ENCODE measurements around the gene UCHL5. TPM values are rescaled to one million over a fixed set of nuclear protein-coding genes. Genes with fewer than 3 reads are reported as not detected.

The UCHL5 gene
- total and polyA plus RNA-seq, 2 of the 13 experiments (the other 11 are each of a cell fraction or from before 2014, with no cell fraction given): 18.2 to 44.1 TPM

DNA sequence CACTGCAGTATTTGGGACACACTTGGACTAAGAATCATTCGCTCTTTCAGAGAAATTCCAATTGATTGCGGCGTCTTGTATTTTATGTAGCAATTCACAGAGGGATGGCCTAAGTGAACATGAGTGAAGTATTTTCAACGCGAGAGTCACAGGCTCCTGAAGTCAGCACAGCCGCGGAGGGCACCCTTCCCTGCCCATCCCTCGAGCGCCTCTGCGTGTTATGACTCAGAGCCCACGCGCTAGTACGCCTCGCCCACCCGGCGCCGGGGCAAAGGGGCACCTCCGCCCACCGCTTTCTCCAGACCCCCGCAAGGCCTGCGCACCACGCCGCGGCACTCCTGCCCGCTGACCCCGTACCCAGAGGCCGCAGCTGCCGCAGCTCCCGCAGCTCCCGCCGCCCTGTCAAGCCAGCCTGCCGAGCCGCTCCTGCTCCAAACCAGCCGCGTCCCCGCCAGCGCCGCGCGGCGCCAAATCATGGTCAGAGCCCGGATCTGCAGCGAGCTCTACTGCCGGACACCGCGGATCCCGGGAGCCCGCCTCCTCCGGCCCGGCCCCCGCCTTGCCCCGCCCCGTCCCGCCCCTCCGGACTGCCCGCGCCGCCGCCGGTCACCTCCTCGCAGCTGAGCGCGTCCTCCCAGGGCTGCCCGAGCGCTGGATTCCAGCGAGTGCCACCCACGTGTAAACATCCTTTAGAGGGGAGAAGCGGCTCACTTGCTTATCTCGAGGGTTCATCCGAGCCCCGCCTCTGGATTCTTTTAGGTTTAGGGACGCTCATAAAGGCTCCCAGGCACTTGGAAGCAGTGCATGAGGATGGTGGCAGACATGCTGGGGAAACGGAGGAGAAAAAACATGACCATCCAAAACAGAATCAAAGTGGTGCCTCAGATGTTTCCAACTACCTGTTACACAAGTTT, 46.0 kb upstream of the UCHL5 start, which contains the start of gene GLRX2 (continued):
- peak; percentile 62 for TF ChIP-seq BCL3 (CRISPR knock-in tag; IDR thresholded peaks at IDR 0.05)
- peak; percentile 62 for TF ChIP-seq ZNF709 (CRISPR knock-in tag; IDR thresholded peaks at IDR 0.05)
- TF ChIP-seq, protein P1, sequence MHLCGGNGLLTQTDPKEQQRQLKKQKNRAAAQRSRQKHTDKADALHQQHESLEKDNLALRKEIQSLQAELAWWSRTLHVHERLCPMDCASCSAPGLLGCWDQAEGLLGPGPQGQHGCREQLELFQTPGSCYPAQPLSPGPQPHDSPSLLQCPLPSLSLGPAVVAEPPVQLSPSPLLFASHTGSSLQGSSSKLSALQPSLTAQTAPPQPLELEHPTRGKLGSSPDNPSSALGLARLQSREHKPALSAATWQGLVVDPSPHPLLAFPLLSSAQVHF (CRISPR knock-in tag; IDR thresholded peaks at IDR 0.05): no peak
- no peak for TF ChIP-seq ZNF234 (CRISPR knock-in tag; conservative IDR thresholded peaks at IDR 0.05)
- peak; percentile 82 for TF ChIP-seq POLR2G (IDR thresholded peaks at IDR 0.05; ENCODE audit: low read depth, low read length)
- peak; percentile 53; the same call in 1 of the 2 replicates for TF ChIP-seq YEATS2 (CRISPR knock-in tag; IDR thresholded peaks at IDR 0.05; ENCODE audit: borderline replicate concordance)
- TF ChIP-seq ZFP90 (CRISPR knock-in tag; IDR thresholded peaks at IDR 0.05; ENCODE audit: borderline replicate concordance): no peak
- TF ChIP-seq NCOA1 (CRISPR knock-in tag; IDR thresholded peaks at IDR 0.05): no peak
- no peak for TF ChIP-seq BHLHE40 (IDR thresholded peaks at IDR 0.05; ENCODE audit: low read length)
- TF ChIP-seq FOSL2 (CRISPR knock-in tag; IDR thresholded peaks at IDR 0.05): peak; percentile 83
- no peak for TF ChIP-seq HHEX (CRISPR knock-in tag; IDR thresholded peaks at IDR 0.05)
- peak; percentile 73; the same call in 1 of the 2 replicates for TF ChIP-seq SMAD1 (CRISPR knock-in tag; IDR thresholded peaks at IDR 0.05; ENCODE audit: borderline replicate concordance, low read depth)
- peak; percentile 39; the same call in 1 of the 2 replicates for TF ChIP-seq ZNF441 (CRISPR knock-in tag; IDR thresholded peaks at IDR 0.05; ENCODE audit: borderline replicate concordance)
- no peak for TF ChIP-seq RFX1 (IDR thresholded peaks at IDR 0.05)
- TF ChIP-seq PRDM15 (CRISPR knock-in tag; IDR thresholded peaks at IDR 0.05): 0 out of 2 replicates have a peak, but pooled peaks have one; percentile 34
- TF ChIP-seq STAG1 (CRISPR knock-in tag; IDR thresholded peaks at IDR 0.05): peak; percentile 59
- no peak for TF ChIP-seq MLLT10 (CRISPR knock-in tag; IDR thresholded peaks at IDR 0.05)
- TF ChIP-seq, protein P2, sequence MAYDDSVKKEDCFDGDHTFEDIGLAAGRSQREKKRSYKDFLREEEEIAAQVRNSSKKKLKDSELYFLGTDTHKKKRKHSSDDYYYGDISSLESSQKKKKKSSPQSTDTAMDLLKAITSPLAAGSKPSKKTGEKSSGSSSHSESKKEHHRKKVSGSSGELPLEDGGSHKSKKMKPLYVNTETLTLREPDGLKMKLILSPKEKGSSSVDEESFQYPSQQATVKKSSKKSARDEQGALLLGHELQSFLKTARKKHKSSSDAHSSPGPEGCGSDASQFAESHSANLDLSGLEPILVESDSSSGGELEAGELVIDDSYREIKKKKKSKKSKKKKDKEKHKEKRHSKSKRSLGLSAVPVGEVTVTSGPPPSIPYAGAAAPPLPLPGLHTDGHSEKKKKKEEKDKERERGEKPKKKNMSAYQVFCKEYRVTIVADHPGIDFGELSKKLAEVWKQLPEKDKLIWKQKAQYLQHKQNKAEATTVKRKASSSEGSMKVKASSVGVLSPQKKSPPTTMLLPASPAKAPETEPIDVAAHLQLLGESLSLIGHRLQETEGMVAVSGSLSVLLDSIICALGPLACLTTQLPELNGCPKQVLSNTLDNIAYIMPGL (CRISPR knock-in tag; IDR thresholded peaks at IDR 0.05; ENCODE audit: borderline replicate concordance in 1 of 2, low read depth in 1 of 2): peak in 1 of 2 experiments; percentile 78; a peak in 1 of 4 replicates
- no peak for TF ChIP-seq TGIF2 (CRISPR knock-in tag; IDR thresholded peaks at IDR 0.05)
- TF ChIP-seq SAFB2 (CRISPR knock-in tag; IDR thresholded peaks at IDR 0.05; ENCODE audit: borderline replicate concordance, low read depth): no peak
- TF ChIP-seq ZNF350 (CRISPR knock-in tag; IDR thresholded peaks at IDR 0.05; ENCODE audit: borderline replicate concordance, low read depth): peak; percentile 61; the same call in 1 of the 2 replicates
- TF ChIP-seq NFIC (IDR thresholded peaks at IDR 0.05; ENCODE audit: low read length): no peak
- peak; percentile 67 for TF ChIP-seq SALL1 (CRISPR knock-in tag; IDR thresholded peaks at IDR 0.05)

Measured in HepG2 (cell line).